Gastroesophageal sphincter (tissue), 3 donors: ENCODE measurements around the gene TMEM232.

Source experiments
- EP300 ChIP-seq: sonication (generic); formaldehyde crosslinking; IDR thresholded peaks from one replicate; pipeline ENCODE4 v1.6.1; 2017; ENCODE audit warnings: antibody characterized with exemption, mild to moderate bottlenecking
- POLR2AphosphoS5 ChIP-seq: sonication (generic); formaldehyde crosslinking; IDR thresholded peaks from one replicate; pipeline ENCODE4 v1.6.1; 2017; ENCODE audit warnings: antibody characterized with exemption
- TF ChIP-seq, protein P1 (sequence below), 4 experiments: fragments of 200-600 bp in 2 of 4; fragments of 450-650 bp in 2 of 4; sonication (generic) in 1 of 4; IDR thresholded peaks; one replicate each; pipeline ENCODE4 v1.5.1; 2017 to 2019; ENCODE audit warnings: antibody characterized with exemption in 4 of 4, mild to moderate bottlenecking in 2 of 4, moderate library complexity in 2 of 4

DNA sequence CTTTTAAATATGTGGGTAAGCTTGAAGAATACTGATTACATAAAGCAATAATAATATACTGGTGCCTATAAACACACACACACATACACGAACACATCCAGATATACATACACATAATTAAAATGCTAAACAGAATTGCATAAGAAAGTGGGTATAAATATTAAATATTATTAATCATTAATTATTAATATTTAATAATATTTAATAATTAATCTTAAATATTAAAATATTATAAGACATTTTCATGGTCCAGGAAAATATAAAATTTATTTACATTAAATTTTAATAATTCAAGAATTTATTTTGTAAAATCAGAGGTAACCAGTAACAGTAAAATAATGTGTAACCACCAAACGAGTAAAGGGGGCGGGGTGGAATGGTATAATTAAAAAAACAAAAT, 178.3 kb downstream of the TMEM232 start:
- TF ChIP-seq, protein P1, sequence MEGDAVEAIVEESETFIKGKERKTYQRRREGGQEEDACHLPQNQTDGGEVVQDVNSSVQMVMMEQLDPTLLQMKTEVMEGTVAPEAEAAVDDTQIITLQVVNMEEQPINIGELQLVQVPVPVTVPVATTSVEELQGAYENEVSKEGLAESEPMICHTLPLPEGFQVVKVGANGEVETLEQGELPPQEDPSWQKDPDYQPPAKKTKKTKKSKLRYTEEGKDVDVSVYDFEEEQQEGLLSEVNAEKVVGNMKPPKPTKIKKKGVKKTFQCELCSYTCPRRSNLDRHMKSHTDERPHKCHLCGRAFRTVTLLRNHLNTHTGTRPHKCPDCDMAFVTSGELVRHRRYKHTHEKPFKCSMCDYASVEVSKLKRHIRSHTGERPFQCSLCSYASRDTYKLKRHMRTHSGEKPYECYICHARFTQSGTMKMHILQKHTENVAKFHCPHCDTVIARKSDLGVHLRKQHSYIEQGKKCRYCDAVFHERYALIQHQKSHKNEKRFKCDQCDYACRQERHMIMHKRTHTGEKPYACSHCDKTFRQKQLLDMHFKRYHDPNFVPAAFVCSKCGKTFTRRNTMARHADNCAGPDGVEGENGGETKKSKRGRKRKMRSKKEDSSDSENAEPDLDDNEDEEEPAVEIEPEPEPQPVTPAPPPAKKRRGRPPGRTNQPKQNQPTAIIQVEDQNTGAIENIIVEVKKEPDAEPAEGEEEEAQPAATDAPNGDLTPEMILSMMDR (IDR thresholded peaks at IDR 0.05) = no peak
- TF ChIP-seq POLR2AphosphoS5 (no peak), EP300 (no peak)
